HL-60 (cell line): Measurements from ENCODE around the gene CARD9.

Source experiments
- CTCF ChIP-seq: IDR thresholded peaks from one replicate; pipeline ENCODE4 v1.5.1; 2011; ENCODE audit warnings: low read length, control low read depth, inconsistent platforms; ENCODE audit not compliant: insufficient read depth
- GABPA ChIP-seq: IDR thresholded peaks from 2 replicates; pipeline ENCODE4 v1.6.1; 2012; ENCODE audit warnings: low read depth
- POLR2AphosphoS5 ChIP-seq: IDR thresholded peaks from 2 replicates; pipeline ENCODE4 v1.6.1; 2012; ENCODE audit warnings: low read depth
- REST ChIP-seq: IDR thresholded peaks from 2 replicates; pipeline ENCODE4 v1.6.1; 2012; ENCODE audit warnings: low read depth; ENCODE audit not compliant: insufficient replicate concordance
- SPI1 ChIP-seq: IDR thresholded peaks from 2 replicates; pipeline ENCODE4 v1.6.1; 2012; ENCODE audit warnings: low read depth, mild to moderate bottlenecking, borderline replicate concordance

GRCh38 chr9:136333486-136333885 is 40.0 kb downstream of the CARD9 start:
- TF ChIP-seq CTCF (no peak), REST (no peak), POLR2AphosphoS5 (no peak), GABPA (no peak), SPI1 (no peak)
